Breast epithelium (tissue), 3 donors: ENCODE results near the gene TUB.

Experiments
- CTCF ChIP-seq, 3 donors: fragments of 450-650 bp; IDR thresholded peaks; one replicate each; pipeline ENCODE4 v1.5.1; 2016 to 2017; ENCODE audit warnings: antibody characterized with exemption in 3 of 3, mild to moderate bottlenecking in 3 of 3, moderate library complexity in 3 of 3
- POLR2A ChIP-seq: fragments of 450-650 bp; IDR thresholded peaks from one replicate; pipeline ENCODE4 v1.6.1; 2016; ENCODE audit warnings: antibody characterized with exemption, mild to moderate bottlenecking, moderate library complexity

GRCh38 chr11:8097468-8097867 is 16.5 kb downstream of the TUB start:
- no peak for TF ChIP-seq CTCF (IDR thresholded peaks at IDR 0.05)
- no peak for TF ChIP-seq POLR2A
